Heart left ventricle (tissue), 16 donors: ENCODE results near the gene TMEM91. TPM values are rescaled to one million over a fixed set of nuclear protein-coding genes. Genes with fewer than 3 reads are reported as not detected.
A peak's percentile ranks its signal among the peaks of the same experiment; 100 is the strongest.
"Not testable (repeated sequence)": the region's sequence is repeated elsewhere in the genome, so short reads cannot be mapped to it uniquely, and the experiment has no call there.

Experiments
- ATAC-seq, 4 donors: fragments of 200-7000 bp; cut with Tn5 transposase; one replicate each; pipeline ENCODE4 v1.9.1; 2020 to 2022; ENCODE audit warnings: moderate library complexity in 4 of 4, mild to moderate bottlenecking in 3 of 4, moderate number of reproducible peaks in 1 of 4
- DNase-seq, 5 donors: peaks; one replicate each; pipeline ENCODE4 v3.0.0-alpha.2; 2020
- H3K27ac ChIP-seq, 12 donors: fragments of 200-600 bp; sonication (generic) in 4 of 12; one replicate each; pipeline versions ENCODE4 v1.5.0 to v1.8.0; 2016 to 2022; ENCODE audit warnings: mild to moderate bottlenecking in 2 of 12
- H3K27me3 ChIP-seq, 9 donors: fragments of 200-600 bp; sonication (generic) in 2 of 9; one replicate each; pipeline versions ENCODE4 v1.5.1 to v1.8.0; 2016 to 2022; ENCODE audit warnings: mild to moderate bottlenecking in 3 of 9
- H3K36me3 ChIP-seq, 9 donors: fragments of 200-600 bp; sonication (generic) in 2 of 9; one replicate each; pipeline versions ENCODE4 v1.5.0 to v1.8.0; 2018 to 2022; ENCODE audit warnings: mild to moderate bottlenecking in 2 of 9
- H3K4me1 ChIP-seq, 12 donors: fragments of 200-600 bp; sonication (generic) in 4 of 12; one replicate each; pipeline versions ENCODE4 v1.5.0 to v1.8.0; 2016 to 2022; ENCODE audit warnings: mild to moderate bottlenecking in 3 of 12
- H3K4me3 ChIP-seq, 12 donors: fragments of 200-600 bp; sonication (generic) in 4 of 12; one replicate each; pipeline versions ENCODE4 v1.5.0 to v1.8.0; 2017 to 2022; ENCODE audit warnings: mild to moderate bottlenecking in 9 of 12, moderate library complexity in 4 of 12
- H3K9me3 ChIP-seq, 12 donors: fragments of 200-600 bp; sonication (generic) in 4 of 12; one replicate each; pipeline versions ENCODE4 v1.5.0 to v1.8.0; 2016 to 2022; ENCODE audit warnings: mild to moderate bottlenecking in 1 of 12
- POLR2A ChIP-seq, 2 donors: fragments of 450-650 bp; IDR thresholded peaks; one replicate each; pipeline ENCODE4 v1.6.1; 2017; ENCODE audit warnings: antibody characterized with exemption in 2 of 2, mild to moderate bottlenecking in 2 of 2, moderate library complexity in 2 of 2
- WGBS, 4 donors: extraction: QIAGEN DNeasy Blood & Tissue Kit in 2 of 4; methylation state at CpG; one replicate each; pipeline versions ENCODE4 v1.1.5 to v1.1.7; 2013 to 2018; 5-methylcytosine and 5-hydroxymethylcytosine counted together
- intact Hi-C, 10 donors: fragments of 100-400 bp; cut with DNase I; formaldehyde crosslinking; loops; one replicate each; pipeline versions ENCODE4 v1.11.1 to v1.14.2; 2022
- polyA plus RNA-seq, 2 donors: library from polyadenylated mRNA; stranded (reverse); fragments of 200-250 nt; gene quantifications; one replicate each; pipeline ENCODE4 v1.2.3, GENCODE V29; 2013
- total RNA-seq, 9 donors: library from RNA; depleted of rRNA in 2 of 9; stranded (reverse); fragments of >200 nt in 2 of 9; fragmentation: NEBNext Ultra II Directional in 3 of 9; extraction: Animal tissue kit (Norgen Biotek cat#: 25700) in 3 of 9; gene quantifications; one replicate each; pipeline versions ENCODE4 v1.1.0 to v1.2.4, GENCODE V29; 2016 to 2023
- TF ChIP-seq, protein P1 (sequence below), 12 donors: fragments of 200-600 bp; sonication (generic) in 4 of 12; IDR thresholded peaks; one replicate each; pipeline versions ENCODE4 v1.5.0 to v1.8.0; 2018 to 2022; ENCODE audit warnings: antibody characterized with exemption in 12 of 12, mild to moderate bottlenecking in 5 of 12
- donor health status: ischemic (EF 13 %, LVEDD 7.1; RV severe dilation, severe dysfunction).
- donor health status: healthy with polysubstance abuse.
- donor health status: DM: no; HTN: yes; CAD: no.
- donor health status: DM: no; HTN: no; CAD: no.
- donor health status: ischemic (EF 25% LVEDD 6.9; RV normal size, moderate dysfunction).
- donor health status: ischemic (EF 25% LVEDD 5.7; RV mildly dilated, moderate dysfunction).
- donor health status: healthy.
- donor health status: DM: yes; HTN: yes; CAD: no.
- donor health status: ischemic (EF 35%, LVEDD 5.7; RV mildly dilated, moderate dysfunction).
- donor health status: nonischemic (EF 11% LVEDD 7.7; RV severe dilation, severe dysfunction).
- donor health status: DM: yes; HTN: yes; CAD: no.
- donor health status: PGD.
- donor health status: ischemic (EF 29% LVEDD 5.4; RV normal size, mild dysfunction).
- donor health status: nonischemic (EF 23%, LVEDD 6.1; RV moderate dilation, normal function).

The TMEM91 gene
- total and polyA plus RNA-seq, 11 donors = 1.0 to 6.7 (median 2.5) TPM

GRCh38 chr19:41364524-41365391 is 11.6 kb upstream of the TMEM91 start:
- ATAC-seq = peak in 1 of 4 donors; percentile 0
- DNase-seq = no peak
- Histone ChIP-seq H3K36me3 (no peaks in the 10 kb centered on the region), H3K9me3 (no peaks in the 10 kb centered on the region), H3K4me1 (peaks cover 0 to 58% (median 9%) of the 10 kb centered on the region in 12 donors), H3K27ac (peak overlapping the region; percentile 91 to 100 (median 98)), H3K27me3 (no peaks in the 10 kb centered on the region), H3K4me3 (peak overlapping the region; percentile 64 to 91 (median 76))
- intact Hi-C loops = loop anchor here in 1 of 10 donors (1.0 kb wide), 1 partner anchor 33 kb away; the partner anchor contains the start of genes BCKDHA and EXOSC5
- no peak for TF ChIP-seq POLR2A (IDR thresholded peaks at IDR 0.05)
- TF ChIP-seq, protein P1, sequence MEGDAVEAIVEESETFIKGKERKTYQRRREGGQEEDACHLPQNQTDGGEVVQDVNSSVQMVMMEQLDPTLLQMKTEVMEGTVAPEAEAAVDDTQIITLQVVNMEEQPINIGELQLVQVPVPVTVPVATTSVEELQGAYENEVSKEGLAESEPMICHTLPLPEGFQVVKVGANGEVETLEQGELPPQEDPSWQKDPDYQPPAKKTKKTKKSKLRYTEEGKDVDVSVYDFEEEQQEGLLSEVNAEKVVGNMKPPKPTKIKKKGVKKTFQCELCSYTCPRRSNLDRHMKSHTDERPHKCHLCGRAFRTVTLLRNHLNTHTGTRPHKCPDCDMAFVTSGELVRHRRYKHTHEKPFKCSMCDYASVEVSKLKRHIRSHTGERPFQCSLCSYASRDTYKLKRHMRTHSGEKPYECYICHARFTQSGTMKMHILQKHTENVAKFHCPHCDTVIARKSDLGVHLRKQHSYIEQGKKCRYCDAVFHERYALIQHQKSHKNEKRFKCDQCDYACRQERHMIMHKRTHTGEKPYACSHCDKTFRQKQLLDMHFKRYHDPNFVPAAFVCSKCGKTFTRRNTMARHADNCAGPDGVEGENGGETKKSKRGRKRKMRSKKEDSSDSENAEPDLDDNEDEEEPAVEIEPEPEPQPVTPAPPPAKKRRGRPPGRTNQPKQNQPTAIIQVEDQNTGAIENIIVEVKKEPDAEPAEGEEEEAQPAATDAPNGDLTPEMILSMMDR (IDR thresholded peaks at IDR 0.05) = no peak
- 75 to 78% (median 77%) methylated on average over 14 of the region's 14 CpGs for WGBS, 4 donors

DNA sequence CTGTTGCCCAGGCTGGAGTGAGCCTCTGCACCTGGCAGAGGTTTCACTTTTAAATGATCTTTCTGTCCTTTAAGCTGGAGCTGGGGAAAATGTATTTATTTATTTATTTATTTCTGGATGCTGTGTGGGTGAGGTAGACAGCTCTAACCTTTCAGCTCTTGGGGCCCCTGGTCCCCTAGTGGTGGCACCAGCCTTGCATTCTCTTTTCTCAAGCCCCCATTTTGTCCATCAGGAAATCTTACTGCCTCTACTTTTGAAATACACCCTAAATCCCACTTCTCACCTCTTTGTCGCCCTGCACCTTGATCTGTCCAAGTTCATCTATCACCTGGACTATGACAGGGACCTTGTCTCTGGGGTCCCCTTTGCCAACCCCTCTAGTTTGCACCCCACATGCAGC is 10.2 kb upstream of the TMEM91 start:
- whole genome bisulfite sequencing, 4 donors = 96 to 100% (median 99%) methylated on average over 1 of the region's 1 CpG
- no peak overlapping the region for H3K27ac ChIP-seq
- no peaks in the 10 kb centered on the region for H3K27me3 ChIP-seq
- TF ChIP-seq POLR2A (IDR thresholded peaks at IDR 0.05) = no peak
- TF ChIP-seq, protein P1 (IDR thresholded peaks at IDR 0.05) = no peak
- no peaks in the 10 kb centered on the region for H3K9me3 ChIP-seq
- no peak overlapping the region for H3K4me3 ChIP-seq
- no peak for ATAC-seq
- H3K4me1 ChIP-seq = peaks cover 0 to 58% (median 9%) of the 10 kb centered on the region in 12 donors
- DNase-seq = no peak
- peaks cover 0 to 3% (median 0%) of the 10 kb centered on the region in 9 donors for H3K36me3 ChIP-seq
- intact Hi-C loops = no loop called here

GRCh38 chr19:41367848-41368301 is 8.5 kb upstream of the TMEM91 start:
- Histone ChIP-seq H3K9me3 (no peaks in the 10 kb centered on the region), H3K27me3 (no peaks in the 10 kb centered on the region), H3K36me3 (peaks cover 0 to 3% (median 0%) of the 10 kb centered on the region in 9 donors), H3K4me3 (no peak overlapping the region), H3K4me1 (peaks cover 0 to 57% (median 9%) of the 10 kb centered on the region in 12 donors), H3K27ac (peak overlapping the region in 1 of 12 donors; percentile 84)
- intact Hi-C loops = no loop called here
- TF ChIP-seq, protein P1 (IDR thresholded peaks at IDR 0.05) = no peak
- no peak for TF ChIP-seq POLR2A (IDR thresholded peaks at IDR 0.05)
- DNase-seq = no peak
- no peak for ATAC-seq
- 73 to 82% (median 75%) methylated on average over 6 of the region's 6 CpGs for WGBS, 4 donors

GRCh38 chr19:41369769-41370168 is 6.6 kb upstream of the TMEM91 start:
- TF ChIP-seq, protein P1 (IDR thresholded peaks at IDR 0.05) = no peak
- TF ChIP-seq POLR2A (IDR thresholded peaks at IDR 0.05) = no peak
- WGBS, 4 donors = 94 to 100% (median 98%) methylated on average over 2 of the region's 2 CpGs
- intact Hi-C loops = no loop called here
- ATAC-seq (no peak), DNase-seq (no peak)
- Histone ChIP-seq H3K4me3 (no peak overlapping the region), H3K27ac (no peak overlapping the region), H3K4me1 (peaks cover 0 to 54% (median 14%) of the 10 kb centered on the region in 12 donors), H3K9me3 (no peaks in the 10 kb centered on the region), H3K36me3 (peaks cover 0 to 3% (median 0%) of the 10 kb centered on the region in 9 donors), H3K27me3 (no peaks in the 10 kb centered on the region)

DNA sequence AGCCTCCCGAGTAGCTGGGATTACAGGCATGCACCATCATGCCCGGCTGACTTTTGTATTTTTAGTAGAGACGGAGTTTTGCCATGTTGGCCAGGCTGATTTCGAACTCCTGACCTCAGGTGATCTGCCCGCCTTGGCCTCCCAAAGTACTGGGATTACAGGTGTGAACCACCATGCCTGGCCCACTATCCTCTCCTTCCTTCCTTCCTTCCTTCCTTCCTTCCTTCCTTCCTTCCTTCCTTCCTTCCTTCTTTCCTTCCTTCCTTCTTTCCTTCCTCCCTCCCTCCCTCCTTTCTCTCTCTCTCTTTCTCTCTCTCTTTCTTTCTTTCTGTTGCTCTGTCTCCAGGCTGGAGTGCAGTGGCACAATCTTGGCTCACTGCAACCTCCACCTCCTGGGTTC is 5.2 kb upstream of the TMEM91 start:
- H3K36me3 ChIP-seq, H3K4me3 ChIP-seq, intact Hi-C loops, ATAC-seq, H3K9me3 ChIP-seq, H3K27me3 ChIP-seq, H3K27ac ChIP-seq, DNase-seq: not testable (repeated sequence)
- 95 to 97% (median 96%) methylated on average over 5 of the region's 5 CpGs for WGBS, 4 donors
- H3K4me1 ChIP-seq = peaks cover 0 to 48% (median 19%) of the 10 kb centered on the region in 12 donors
